Hippocampal formation (tissue), 2 donors: ENCODE measurements around the gene CA4.

Source experiments
- DNase-seq, 2 donors: peaks; one replicate each; lab custom pipeline; 2025; lab: John Stamatoyannopoulos, UW

CA4 gene

GRCh38 chr17:60155427-60155814 is 5.6 kb downstream of the CA4 start:
- DNase-seq = no peak

- no peak for DNase-seq
Measured at GRCh38 chr17:60155815-60156214, 6.0 kb downstream of the CA4 start.

- DNase-seq = no peak
Measured at GRCh38 chr17:60156746-60157145, 7.0 kb downstream of the CA4 start.

DNA sequence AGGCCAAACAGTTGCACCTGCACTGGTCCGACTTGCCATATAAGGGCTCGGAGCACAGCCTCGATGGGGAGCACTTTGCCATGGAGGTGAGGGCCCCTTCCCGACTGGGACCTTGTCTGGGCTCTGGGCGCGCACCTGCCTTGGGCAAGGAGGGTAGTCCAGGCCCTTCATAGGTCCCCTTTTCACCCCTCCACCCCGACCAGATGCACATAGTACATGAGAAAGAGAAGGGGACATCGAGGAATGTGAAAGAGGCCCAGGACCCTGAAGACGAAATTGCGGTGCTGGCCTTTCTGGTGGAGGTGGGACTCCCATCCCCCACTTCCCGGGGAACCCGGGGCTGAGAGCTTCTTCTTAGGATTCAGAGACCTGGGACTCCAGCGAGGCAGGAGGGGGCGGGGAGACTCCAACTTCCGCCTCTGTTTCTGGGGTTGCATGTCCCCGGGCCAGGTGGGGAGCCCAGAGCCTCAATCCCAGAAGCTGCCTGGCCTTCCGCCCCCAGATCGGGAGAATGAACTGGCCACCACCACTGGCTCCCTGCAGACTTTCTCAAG is 7.8 kb downstream of the CA4 start:
- no peak for DNase-seq

DNA sequence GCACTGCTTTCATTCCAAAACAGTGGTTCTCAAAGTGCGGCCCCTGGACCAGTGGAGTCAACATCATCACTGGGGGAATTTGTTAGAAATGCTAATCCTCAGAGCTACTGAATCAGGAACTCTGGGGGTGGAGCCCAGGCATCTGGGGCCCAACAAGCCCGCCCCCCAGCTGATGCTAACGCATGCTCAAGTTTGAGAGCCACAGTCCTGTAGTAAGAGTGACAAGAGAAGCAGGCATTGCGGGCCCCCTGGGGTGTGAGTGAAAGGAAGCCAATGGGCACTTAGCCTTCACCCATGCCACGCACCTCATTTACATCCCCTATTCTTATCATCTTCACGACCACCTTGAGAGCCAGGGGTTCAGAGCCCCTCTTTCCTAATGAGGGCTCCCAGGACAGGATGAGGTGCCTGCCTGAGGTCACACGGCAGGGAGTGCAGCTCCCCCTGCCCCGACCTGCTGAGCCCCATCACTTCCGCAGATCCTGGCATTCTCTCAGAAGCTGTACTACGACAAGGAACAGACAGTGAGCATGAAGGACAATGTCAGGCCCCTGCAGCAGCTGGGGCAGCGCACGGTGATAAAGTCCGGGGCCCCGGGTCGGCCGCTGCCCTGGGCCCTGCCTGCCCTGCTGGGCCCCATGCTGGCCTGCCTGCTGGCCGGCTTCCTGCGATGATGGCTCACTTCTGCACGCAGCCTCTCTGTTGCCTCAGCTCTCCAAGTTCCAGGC is 9.1 kb downstream of the CA4 start:
- DNase-seq = no peak

- DNase-seq = no peak
Measured at GRCh38 chr17:60159479-60159866, 9.7 kb downstream of the CA4 start.

- DNase-seq = no peak
Measured at GRCh38 chr17:60160829-60161501, 11.2 kb downstream of the CA4 start.

GRCh38 chr17:60161598-60162330 is 12.0 kb downstream of the CA4 start:
- DNase-seq = no peak

DNA sequence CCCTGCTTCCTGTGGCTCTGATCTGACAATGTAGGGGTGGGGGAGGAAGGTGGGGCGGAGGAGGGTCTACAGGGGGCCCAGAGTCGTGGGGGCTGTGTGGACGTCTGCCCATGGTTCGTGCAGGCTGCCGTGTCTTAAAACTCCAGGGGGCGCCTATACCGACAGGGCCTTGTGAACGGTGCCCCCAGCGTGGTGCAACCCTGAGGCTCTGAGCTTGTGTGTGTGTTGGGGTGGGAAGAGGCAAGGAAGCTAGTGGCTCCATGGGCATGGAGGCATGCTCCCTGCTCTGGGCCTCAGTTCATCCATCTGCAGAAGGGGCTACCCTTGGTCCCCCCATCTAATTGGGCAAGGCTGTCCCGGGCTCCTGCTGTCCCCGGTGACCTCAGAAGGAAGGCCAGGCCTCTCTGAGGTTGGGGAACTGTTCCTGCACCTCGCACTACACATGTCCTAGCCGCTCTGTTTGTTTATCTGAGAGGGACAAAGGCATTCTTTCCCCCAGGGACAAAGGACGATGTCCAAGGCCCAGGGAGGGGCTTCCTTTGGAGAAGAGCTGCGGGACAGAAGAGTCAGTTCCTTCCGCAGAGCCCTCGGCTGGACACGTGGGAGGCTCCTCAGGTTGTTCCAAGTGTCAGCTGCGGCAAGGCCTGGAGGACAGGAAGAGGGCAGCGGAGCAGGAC is 13.5 kb downstream of the CA4 start:
- no peak for DNase-seq

GRCh38 chr17:60164164-60164563 is 14.4 kb downstream of the CA4 start:
- DNase-seq = no peak

DNA sequence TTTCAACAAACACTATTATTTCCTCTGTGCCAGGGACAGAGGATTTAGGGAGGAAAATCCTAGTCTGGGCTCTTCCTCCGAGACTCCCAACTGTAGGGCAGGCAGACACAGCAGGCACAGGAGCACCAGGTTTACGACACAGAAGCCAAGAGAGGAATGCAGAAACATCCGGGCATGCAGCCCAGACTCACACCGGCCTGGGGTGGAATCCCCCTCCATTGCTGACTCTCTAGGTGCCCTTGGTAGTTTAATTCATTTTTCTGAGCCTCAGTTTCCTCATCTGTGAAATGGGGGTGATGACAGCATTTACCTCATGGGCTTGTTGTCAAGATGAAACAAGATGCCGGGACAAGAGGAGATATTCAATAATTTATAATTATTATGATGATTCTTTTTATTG is 14.9 kb downstream of the CA4 start:
- DNase-seq = no peak

GRCh38 chr17:60165223-60165622 is 15.4 kb downstream of the CA4 start:
- DNase-seq = no peak

- DNase-seq = no peak
Measured at GRCh38 chr17:60165971-60166370, 16.2 kb downstream of the CA4 start.

- DNase-seq = no peak
Measured at GRCh38 chr17:60167065-60167741, 17.4 kb downstream of the CA4 start.

DNA sequence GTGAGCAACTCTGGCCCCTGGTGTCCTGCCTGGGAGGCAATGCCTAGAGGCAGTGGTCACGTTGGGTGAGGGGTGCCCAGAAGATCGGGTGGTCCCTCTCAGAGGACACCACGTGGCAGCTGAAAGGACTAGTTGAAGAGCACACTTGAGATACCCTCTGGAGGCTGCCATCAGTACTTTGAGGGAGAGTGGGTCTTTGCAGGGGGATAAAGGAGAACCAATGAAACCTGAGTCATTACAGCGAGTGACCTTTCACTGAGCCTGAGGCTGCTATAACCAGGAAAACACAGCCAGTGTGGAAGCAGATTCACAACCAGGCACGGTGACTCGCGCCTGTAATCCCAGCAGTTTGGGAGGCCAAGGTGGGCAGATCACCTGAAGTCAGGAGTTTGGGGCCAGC is 18.9 kb downstream of the CA4 start:
- no peak for DNase-seq

DNA sequence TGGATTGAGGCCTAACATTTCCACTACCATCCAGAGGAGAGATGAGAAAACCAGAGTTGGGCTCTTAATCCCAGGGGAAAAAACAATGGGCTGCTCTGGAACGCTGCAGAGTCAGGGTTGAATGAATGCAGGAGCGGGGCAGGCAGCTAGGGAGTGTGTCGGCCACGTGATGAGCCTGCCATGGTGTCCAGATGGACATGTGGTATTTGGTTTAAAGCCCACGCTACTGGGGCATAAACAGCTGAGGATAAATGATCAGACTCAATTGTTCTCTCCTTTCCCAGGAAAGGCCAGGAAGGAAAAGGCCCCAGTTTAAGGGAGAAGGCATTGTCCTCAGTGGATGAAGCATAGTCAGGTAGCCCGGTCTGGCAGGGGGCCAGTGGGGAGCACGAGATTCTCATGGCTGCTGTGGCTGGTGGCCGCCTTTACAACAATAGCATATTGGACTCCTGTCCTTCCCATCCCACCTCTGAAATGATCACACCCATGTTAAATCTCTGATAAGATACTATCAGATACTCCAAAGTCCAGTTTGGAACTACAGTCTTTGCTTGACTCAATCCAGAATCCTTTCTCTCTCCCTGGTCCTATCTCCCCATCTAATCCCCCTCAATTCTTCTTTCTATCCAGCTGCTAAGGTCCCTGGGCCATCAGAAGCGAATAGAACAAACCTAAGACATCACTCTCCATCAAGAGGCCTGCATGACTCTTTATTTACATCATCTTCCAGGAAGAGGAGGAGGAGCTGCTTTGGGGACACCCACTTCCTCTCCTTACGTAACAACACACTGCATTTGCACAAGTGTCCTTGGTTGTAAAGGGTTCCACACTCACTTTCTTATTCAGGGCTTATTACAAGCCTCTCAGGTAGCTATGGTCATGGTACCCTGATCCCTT is 20.4 kb downstream of the CA4 start:
- no peak for DNase-seq

DNA sequence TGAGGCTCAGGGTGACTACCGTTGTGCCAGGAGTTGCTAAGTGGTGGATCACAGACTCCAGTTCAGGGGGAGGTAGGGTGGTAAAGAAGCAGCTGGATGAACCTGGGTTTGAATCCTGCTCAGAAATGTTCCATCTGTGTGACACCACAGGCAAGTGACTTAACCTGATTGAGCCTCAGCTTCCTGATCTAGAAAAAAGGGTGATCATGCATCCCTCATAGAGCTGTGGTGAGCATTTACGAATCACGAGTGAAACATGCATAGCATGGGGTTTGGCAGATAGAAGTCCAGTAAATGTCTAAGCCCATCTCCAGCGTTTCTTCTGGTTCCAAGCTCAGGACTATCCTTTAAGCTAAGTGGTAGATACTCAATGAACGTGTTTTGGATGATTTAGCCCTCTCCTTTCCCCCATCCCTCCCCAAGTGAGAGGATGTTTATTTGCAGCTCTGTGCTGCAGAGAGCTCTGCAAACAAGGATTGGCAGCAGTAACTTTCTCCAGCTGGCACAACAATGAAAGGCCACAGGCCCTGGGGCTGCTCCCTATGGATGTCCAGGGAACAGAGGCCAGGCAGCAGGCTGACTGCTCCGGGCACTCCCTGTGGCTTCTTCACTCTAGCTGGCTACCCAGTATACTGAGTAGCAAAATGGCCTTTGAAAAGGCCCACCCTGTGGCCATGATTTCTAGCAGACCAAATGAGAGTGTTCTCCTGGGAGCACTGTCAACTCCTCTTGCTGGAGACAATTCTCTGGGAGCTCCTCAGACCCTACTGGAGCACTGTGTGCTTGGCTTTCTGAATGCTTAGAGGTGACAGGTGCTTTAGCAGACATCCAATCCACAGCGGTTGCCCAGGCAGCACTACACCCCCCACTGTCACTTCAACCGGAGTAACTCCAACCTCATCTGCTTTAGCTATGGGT is 21.3 kb downstream of the CA4 start:
- peak; percentile 57 to 68 for DNase-seq

DNA sequence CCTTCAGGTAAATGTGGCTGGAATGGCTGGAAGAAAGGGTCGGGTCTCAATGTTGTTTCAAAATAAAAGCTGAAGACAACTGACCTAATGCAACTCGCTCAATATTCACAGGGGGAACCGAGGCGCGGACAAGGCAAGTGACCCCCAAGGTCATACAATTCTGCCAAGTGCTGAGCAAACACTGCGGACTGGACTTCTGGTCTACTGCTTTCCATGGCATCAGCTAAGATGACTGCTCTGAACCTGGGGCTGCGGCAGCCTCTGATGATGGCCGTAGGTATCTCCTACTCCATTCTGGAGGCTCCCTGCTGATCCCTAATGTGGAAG is 21.9 kb downstream of the CA4 start:
- DNase-seq = no peak

DNA sequence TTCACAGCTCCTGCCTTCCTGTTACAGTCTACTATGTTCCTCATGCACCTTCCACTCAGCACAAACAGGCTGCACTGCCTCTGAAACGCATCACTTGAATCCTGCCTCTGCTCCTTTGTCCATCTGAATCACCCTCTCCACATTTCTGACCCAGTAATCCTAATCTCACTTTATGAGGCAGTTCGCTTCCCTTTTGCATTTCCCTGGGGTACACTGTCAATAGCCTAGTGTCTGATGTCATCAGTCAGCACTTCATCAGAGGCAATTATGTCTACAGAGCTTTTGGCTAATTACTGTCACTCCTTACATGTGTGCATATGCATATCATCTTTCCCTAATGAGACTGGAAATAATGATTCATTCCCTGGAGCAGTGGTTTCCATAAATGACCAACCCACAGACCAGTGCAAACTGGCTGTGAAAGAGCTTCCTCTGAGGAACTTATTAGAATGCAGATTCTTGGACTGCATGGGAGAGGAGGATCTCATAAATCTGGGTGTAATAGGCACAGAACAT is 23.6 kb downstream of the CA4 start:
- DNase-seq = no peak
